ENCODE measurements around the gene SELENBP1.

SELENBP1 gene

GRCh38 chr1:151327903-151328674 lies 44.4 kb downstream of the SELENBP1 start:
- Histone ChIP-seq H3K9me3 (ENCODE audit: severe bottlenecking) (no peaks in the 10 kb centered on the region), H3K27ac (ENCODE audit: poor library complexity, severe bottlenecking) (peak overlapping the region; percentile 58)
- ATAC-seq (ENCODE audit: low read depth) = peak; percentile 35

GRCh38 chr1:151327223-151327902 lies 45.1 kb downstream of the SELENBP1 start, which contains the start of gene PI4KB:
Gene PI4KB, minus strand, starts transcription at chr1:151327416. Its CDS starts 10,935 bp downstream, at chr1:151316481.
- peak within 1 kb of the TSS; percentile 58 for H3K27ac ChIP-seq (ENCODE audit: poor library complexity, severe bottlenecking)
- H3K4me1 ChIP-seq (ENCODE audit: insufficient read depth, poor library complexity, severe bottlenecking) = peaks cover 10% of the 10 kb centered on the region
- TF ChIP-seq, protein P1, sequence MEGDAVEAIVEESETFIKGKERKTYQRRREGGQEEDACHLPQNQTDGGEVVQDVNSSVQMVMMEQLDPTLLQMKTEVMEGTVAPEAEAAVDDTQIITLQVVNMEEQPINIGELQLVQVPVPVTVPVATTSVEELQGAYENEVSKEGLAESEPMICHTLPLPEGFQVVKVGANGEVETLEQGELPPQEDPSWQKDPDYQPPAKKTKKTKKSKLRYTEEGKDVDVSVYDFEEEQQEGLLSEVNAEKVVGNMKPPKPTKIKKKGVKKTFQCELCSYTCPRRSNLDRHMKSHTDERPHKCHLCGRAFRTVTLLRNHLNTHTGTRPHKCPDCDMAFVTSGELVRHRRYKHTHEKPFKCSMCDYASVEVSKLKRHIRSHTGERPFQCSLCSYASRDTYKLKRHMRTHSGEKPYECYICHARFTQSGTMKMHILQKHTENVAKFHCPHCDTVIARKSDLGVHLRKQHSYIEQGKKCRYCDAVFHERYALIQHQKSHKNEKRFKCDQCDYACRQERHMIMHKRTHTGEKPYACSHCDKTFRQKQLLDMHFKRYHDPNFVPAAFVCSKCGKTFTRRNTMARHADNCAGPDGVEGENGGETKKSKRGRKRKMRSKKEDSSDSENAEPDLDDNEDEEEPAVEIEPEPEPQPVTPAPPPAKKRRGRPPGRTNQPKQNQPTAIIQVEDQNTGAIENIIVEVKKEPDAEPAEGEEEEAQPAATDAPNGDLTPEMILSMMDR (IDR thresholded peaks at IDR 0.05; ENCODE audit: poor library complexity, severe bottlenecking) = no peak
- H3K27me3 ChIP-seq (ENCODE audit: insufficient read depth, poor library complexity, severe bottlenecking) = no peaks in the 10 kb centered on the region
- H3K9me3 ChIP-seq (ENCODE audit: severe bottlenecking) = no peaks in the 10 kb centered on the region
- H3K36me3 ChIP-seq (ENCODE audit: low read depth) = peaks cover 26% of the 10 kb centered on the region
- peak within 1 kb of the TSS; percentile 75 for H3K4me3 ChIP-seq (ENCODE audit: severe bottlenecking)
- DNase-seq (ENCODE audit: low spot score) = peak; percentile 90
- ATAC-seq (ENCODE audit: low read depth) = peak; percentile 94

More at GRCh38 chr1:151327903-151328674, 44.4 kb downstream of the SELENBP1 start:
- Histone ChIP-seq H3K4me3 (ENCODE audit: severe bottlenecking) (peak overlapping the region; percentile 75), H3K36me3 (ENCODE audit: low read depth) (peaks cover 19% of the 10 kb centered on the region), H3K27me3 (ENCODE audit: insufficient read depth, poor library complexity, severe bottlenecking) (no peaks in the 10 kb centered on the region), H3K4me1 (ENCODE audit: insufficient read depth, poor library complexity, severe bottlenecking) (peaks cover 10% of the 10 kb centered on the region)
- TF ChIP-seq, protein P1 (IDR thresholded peaks at IDR 0.05; ENCODE audit: poor library complexity, severe bottlenecking) = no peak
- DNase-seq (ENCODE audit: low spot score) = no peak

GRCh38 chr1:151326619-151327222 lies 45.8 kb downstream of the SELENBP1 start:
- Histone ChIP-seq H3K27me3 (ENCODE audit: insufficient read depth, poor library complexity, severe bottlenecking) (no peaks in the 10 kb centered on the region), H3K9me3 (ENCODE audit: severe bottlenecking) (no peaks in the 10 kb centered on the region), H3K4me3 (ENCODE audit: severe bottlenecking) (peak overlapping the region; percentile 75), H3K36me3 (ENCODE audit: low read depth) (peaks cover 31% of the 10 kb centered on the region), H3K27ac (ENCODE audit: poor library complexity, severe bottlenecking) (peak overlapping the region; percentile 58), H3K4me1 (ENCODE audit: insufficient read depth, poor library complexity, severe bottlenecking) (peaks cover 10% of the 10 kb centered on the region)
- TF ChIP-seq, protein P1 (IDR thresholded peaks at IDR 0.05; ENCODE audit: poor library complexity, severe bottlenecking) = no peak
- ATAC-seq (ENCODE audit: low read depth) (peak; percentile 20; the same call in 1 of the 3 replicates), DNase-seq (ENCODE audit: low spot score) (no peak)

- TF ChIP-seq, protein P1 (IDR thresholded peaks at IDR 0.05; ENCODE audit: poor library complexity, severe bottlenecking) = no peak
- H3K36me3 ChIP-seq (ENCODE audit: low read depth) = peaks cover 37% of the 10 kb centered on the region
- no peaks in the 10 kb centered on the region for H3K27me3 ChIP-seq (ENCODE audit: insufficient read depth, poor library complexity, severe bottlenecking)
- ATAC-seq (ENCODE audit: low read depth) = no peak
- DNase-seq (ENCODE audit: low spot score) = no peak
- no peak overlapping the region for H3K4me3 ChIP-seq (ENCODE audit: severe bottlenecking)
- H3K27ac ChIP-seq (ENCODE audit: poor library complexity, severe bottlenecking) = peak overlapping the region; percentile 58
- H3K4me1 ChIP-seq (ENCODE audit: insufficient read depth, poor library complexity, severe bottlenecking) = peaks cover 10% of the 10 kb centered on the region
- no peaks in the 10 kb centered on the region for H3K9me3 ChIP-seq (ENCODE audit: severe bottlenecking)
Observed at GRCh38 chr1:151325646-151326429, 46.7 kb downstream of the SELENBP1 start.

All from RWPE2 (cell line).